OCI-LY3 (cell line): ENCODE measurements around the gene BTBD9.

Experiments
- EZH2phosphoT487 ChIP-seq: fragments of 200-600 bp; shearing (Covaris generic); IDR thresholded peaks from 2 replicates; pipeline ENCODE4 v1.6.1; 2018; ENCODE audit warnings: antibody characterized with exemption, mixed run types, low read depth
- TF ChIP-seq, protein P1 (sequence below): fragments of 200-600, 300-600 bp; sonication (generic); IDR thresholded peaks from 2 replicates; pipeline ENCODE4 v1.5.1; 2014; ENCODE audit warnings: antibody characterized with exemption, low read length, low read depth

DNA sequence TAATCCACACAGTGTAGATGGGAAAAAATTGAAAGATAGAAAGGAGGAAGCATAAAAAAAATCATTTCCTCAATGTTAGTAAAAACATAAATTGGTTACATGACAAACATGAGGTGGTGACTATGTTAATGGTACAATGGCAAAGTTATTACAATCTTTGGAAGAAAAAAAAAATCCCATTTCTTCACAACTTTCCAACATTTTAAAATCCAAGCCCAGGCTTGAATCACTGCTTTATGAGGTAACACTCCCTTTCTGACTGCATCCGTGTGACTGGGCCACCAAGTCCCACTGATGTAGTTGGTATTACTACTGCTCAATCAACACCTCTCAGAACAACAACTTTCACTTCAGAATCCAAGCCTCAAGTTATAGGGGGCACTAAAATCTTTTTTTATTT lies 160.4 kb downstream of the BTBD9 start:
- TF ChIP-seq, protein P1, sequence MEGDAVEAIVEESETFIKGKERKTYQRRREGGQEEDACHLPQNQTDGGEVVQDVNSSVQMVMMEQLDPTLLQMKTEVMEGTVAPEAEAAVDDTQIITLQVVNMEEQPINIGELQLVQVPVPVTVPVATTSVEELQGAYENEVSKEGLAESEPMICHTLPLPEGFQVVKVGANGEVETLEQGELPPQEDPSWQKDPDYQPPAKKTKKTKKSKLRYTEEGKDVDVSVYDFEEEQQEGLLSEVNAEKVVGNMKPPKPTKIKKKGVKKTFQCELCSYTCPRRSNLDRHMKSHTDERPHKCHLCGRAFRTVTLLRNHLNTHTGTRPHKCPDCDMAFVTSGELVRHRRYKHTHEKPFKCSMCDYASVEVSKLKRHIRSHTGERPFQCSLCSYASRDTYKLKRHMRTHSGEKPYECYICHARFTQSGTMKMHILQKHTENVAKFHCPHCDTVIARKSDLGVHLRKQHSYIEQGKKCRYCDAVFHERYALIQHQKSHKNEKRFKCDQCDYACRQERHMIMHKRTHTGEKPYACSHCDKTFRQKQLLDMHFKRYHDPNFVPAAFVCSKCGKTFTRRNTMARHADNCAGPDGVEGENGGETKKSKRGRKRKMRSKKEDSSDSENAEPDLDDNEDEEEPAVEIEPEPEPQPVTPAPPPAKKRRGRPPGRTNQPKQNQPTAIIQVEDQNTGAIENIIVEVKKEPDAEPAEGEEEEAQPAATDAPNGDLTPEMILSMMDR = no peak
- no peak for TF ChIP-seq EZH2phosphoT487
